Activated naive CD8-positive, alpha-beta T cell treated with anti-CD3 and anti-CD28 coated beads, Interleukin-2, amount 10 ng/mL, durations not matched to agents 7 days and 5 days (primary cell): Measurements from ENCODE around the gene PHLDB2. TPM values are rescaled to one million over a fixed set of nuclear protein-coding genes. Genes with fewer than 3 reads are reported as not detected.

ENCODE experiments used
- ATAC-seq: fragments of 150-1000 bp; cut with Tn5 transposase; one replicate; pipeline ENCODE4 v1.10.0; 2021; ENCODE audit warnings: low read depth, moderate library complexity
- POLR2A ChIA-PET: fragments of 350-600 bp; sonication (Branson Sonifier 250); formaldehyde crosslinking; loops from one replicate; lab custom pipeline; 2021; ENCODE audit warnings: antibody characterized with exemption; lab: Charles Lee
- DNase-seq: peaks from one replicate; pipeline ENCODE4 v3.0.0; 2021
- H3K27ac Mint-ChIP-seq: one replicate; pipeline ENCODE4 v1.8.0; 2022; ENCODE audit warnings: mild to moderate bottlenecking, mixed read lengths
- H3K27me3 Mint-ChIP-seq: one replicate; pipeline ENCODE4 v1.8.0; 2022; ENCODE audit warnings: mild to moderate bottlenecking, moderate library complexity, mixed read lengths
- H3K36me3 Mint-ChIP-seq: one replicate; pipeline ENCODE4 v1.8.0; 2021; ENCODE audit warnings: mild to moderate bottlenecking, mixed read lengths
- H3K4me1 Mint-ChIP-seq: one replicate; pipeline ENCODE4 v1.8.0; 2021; ENCODE audit warnings: mixed read lengths
- H3K4me3 Mint-ChIP-seq: one replicate; pipeline ENCODE4 v1.8.0; 2022; ENCODE audit warnings: mild to moderate bottlenecking, moderate library complexity, mixed read lengths
- H3K9me3 Mint-ChIP-seq: one replicate; pipeline ENCODE4 v1.8.0; 2021; ENCODE audit warnings: mixed read lengths
- total RNA-seq, 2 experiments: library from RNA; stranded (reverse); gene quantifications; one replicate each; pipeline ENCODE4 v1.2.3, GENCODE V29; 2021

The PHLDB2 gene
- total RNA-seq, 2 experiments from 2014 or later: 5.1 TPM

DNA sequence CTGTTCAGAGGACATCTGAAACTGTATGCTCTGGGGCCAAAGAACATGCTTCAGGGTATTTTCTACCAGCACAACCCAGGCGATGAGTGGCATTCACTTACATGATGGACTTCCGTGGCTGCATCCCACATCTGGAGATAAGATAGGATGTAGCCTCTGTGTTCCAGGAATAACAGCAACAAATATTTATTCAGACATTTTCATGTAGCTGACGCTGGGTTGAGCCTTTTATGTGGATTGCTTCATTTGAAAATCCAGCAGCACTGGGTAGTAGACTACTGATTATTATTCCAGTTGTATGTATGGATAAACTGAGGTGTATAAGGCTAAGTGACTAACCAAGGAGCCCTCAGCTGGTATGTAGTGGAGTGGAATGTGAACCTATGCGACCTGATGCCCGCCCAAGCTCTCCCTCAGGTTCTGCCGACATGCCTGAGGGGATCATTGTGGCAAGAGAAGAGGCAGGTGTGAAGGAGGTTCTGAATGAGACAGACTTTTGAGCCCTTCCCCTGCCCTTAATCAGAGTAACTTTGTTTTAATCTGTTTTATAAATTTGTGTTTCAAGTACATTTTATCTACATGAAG is 93.9 kb downstream of the PHLDB2 start:
- no peaks in the 10 kb centered on the region for H3K27me3 Mint-ChIP-seq
- POLR2A ChIA-PET: no interaction called here

DNA sequence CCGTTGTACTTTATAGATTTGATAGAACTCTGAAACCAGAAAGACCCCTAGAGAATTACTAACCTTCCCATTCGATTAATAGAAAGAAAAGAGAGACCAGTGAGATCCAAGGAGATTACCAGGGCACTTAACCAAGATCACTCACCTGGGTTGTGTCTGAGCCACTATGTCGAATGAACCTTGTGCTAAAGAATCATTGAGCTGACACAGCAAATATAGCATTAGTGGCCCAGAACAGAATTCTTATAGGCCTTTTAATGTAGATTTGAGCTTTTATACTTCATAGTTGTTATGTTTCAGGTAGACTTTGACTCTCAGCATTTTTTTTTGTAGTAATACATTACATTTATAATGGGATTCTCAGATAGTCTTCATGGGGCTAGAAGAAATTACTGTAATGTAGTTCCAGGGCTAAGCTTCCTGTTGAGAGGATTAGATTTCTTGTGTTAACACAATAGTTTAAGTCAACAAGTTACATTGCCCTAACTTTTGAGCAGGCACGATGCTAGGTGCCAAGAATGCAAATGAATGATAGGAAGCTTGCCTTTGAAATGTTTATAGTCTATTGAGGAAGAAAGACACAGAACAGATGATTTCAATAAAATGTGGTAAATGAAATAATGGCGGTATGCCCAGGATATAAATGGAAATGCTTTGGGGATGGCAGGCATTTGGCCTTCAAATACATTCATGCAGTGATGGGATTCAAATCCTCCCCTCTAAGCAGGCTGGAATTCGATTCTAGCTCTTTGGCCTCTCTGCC is 95.3 kb downstream of the PHLDB2 start:
- Mint-ChIP-seq H3K36me3 (no peaks in the 10 kb centered on the region), H3K27me3 (no peaks in the 10 kb centered on the region), H3K4me1 (peaks cover 3% of the 10 kb centered on the region), H3K27ac (no peak overlapping the region), H3K9me3 (no peaks in the 10 kb centered on the region), H3K4me3 (no peak overlapping the region)
- POLR2A ChIA-PET: interaction anchor here (0.9 kb wide), 1 partner anchor 8 kb away, joined by 3 read pairs; no protein-coding TSS in a partner anchor
- no peak for ATAC-seq
- no peak for DNase-seq

More for the DNA sequence above, 93.9 kb downstream of the PHLDB2 start:
- no peak for DNase-seq
- no peak overlapping the region for H3K4me3 Mint-ChIP-seq
- H3K27ac Mint-ChIP-seq: no peak overlapping the region
- ATAC-seq: no peak
- H3K9me3 Mint-ChIP-seq: no peaks in the 10 kb centered on the region
- H3K36me3 Mint-ChIP-seq: no peaks in the 10 kb centered on the region
- H3K4me1 Mint-ChIP-seq: peaks cover 3% of the 10 kb centered on the region

DNA sequence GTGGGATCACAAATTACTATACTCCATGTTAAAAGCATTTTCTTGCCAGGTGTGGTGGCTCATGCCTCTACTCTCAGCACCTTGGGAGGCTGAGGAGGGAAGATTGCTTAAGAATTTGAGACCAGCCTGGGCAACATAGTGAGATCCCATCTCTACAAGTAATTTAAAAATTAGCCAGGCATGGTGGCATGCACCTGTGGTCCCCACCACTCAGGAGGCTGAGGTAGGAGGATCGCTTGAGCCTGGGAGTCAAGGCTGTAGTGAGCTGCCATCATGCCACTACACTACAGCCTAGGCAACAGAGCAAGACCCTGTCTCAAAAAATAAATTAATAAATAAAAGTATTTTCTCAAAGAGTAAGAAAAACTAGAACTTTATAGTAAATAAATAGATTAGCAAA is 96.8 kb downstream of the PHLDB2 start:
- Mint-ChIP-seq H3K9me3 (peaks cover 2% of the 10 kb centered on the region), H3K4me3 (no peak overlapping the region), H3K4me1 (peaks cover 3% of the 10 kb centered on the region), H3K27me3 (no peaks in the 10 kb centered on the region), H3K27ac (no peak overlapping the region), H3K36me3 (no peaks in the 10 kb centered on the region)
- no peak for ATAC-seq
- POLR2A ChIA-PET: no interaction called here
- DNase-seq: no peak

DNA sequence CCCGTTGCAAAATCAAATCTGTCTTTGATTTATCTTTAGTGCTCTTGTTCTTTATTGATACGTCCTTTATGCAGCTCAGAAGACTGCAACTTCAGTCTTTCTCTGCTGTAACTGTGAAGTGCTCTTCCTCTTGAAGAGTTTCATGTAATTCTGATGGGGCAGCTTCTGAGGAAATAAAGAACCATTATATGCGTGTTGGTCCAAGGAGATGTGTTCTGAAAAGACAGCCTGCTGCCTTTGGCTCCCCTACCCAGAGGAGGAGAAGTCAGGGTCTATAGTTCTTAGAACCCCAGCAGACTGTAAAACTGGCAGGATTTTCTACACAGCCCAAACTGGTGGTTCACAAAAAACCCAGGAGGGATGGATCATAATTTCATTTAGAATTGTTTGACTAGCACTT is 97.4 kb downstream of the PHLDB2 start:
- DNase-seq (no peak), ATAC-seq (no peak)
- Mint-ChIP-seq H3K27ac (no peak overlapping the region), H3K4me1 (peaks cover 3% of the 10 kb centered on the region), H3K4me3 (no peak overlapping the region), H3K9me3 (peaks cover 2% of the 10 kb centered on the region), H3K36me3 (no peaks in the 10 kb centered on the region), H3K27me3 (no peaks in the 10 kb centered on the region)
- POLR2A ChIA-PET: no interaction called here

DNA sequence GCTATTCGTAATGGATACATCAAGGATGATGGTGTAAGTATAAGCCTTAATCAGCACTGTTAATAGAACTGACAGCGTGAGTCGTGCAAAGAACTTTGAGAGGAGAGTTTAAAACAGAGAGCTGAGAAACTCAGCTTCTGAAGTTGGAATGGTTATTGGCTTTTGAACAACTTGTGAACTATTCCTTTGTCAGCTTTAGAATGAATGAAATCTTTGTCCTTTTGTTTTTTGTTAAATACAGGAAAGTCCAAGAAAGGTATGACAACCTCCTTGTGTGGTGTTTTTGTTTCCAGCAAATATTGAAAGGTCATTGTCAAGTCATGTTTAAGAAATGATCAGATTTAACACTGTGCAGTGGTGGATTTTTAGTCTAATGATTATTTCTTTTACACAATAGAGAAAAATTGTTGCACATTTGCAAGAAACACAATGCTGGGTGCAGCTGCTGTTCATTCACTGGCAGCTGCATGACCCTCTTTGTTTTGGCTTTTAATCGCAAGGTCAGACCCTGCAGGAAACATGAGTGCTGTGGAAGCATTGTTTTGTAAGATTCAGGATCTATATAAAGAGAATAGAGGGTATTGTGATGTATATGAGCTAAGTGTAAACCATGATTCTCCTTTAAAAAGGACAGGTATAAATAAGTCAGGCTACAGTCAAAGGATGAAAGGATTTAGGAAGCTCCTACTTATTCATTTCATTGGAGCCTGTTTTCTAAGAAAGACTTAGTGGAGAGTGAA is 98.1 kb downstream of the PHLDB2 start:
- DNase-seq: no peak
- H3K9me3 Mint-ChIP-seq: peaks cover 2% of the 10 kb centered on the region
- H3K27ac Mint-ChIP-seq: no peak overlapping the region
- POLR2A ChIA-PET: no interaction called here
- H3K27me3 Mint-ChIP-seq: no peaks in the 10 kb centered on the region
- H3K36me3 Mint-ChIP-seq: no peaks in the 10 kb centered on the region
- no peak overlapping the region for H3K4me3 Mint-ChIP-seq
- ATAC-seq: no peak
- H3K4me1 Mint-ChIP-seq: peaks cover 3% of the 10 kb centered on the region

DNA sequence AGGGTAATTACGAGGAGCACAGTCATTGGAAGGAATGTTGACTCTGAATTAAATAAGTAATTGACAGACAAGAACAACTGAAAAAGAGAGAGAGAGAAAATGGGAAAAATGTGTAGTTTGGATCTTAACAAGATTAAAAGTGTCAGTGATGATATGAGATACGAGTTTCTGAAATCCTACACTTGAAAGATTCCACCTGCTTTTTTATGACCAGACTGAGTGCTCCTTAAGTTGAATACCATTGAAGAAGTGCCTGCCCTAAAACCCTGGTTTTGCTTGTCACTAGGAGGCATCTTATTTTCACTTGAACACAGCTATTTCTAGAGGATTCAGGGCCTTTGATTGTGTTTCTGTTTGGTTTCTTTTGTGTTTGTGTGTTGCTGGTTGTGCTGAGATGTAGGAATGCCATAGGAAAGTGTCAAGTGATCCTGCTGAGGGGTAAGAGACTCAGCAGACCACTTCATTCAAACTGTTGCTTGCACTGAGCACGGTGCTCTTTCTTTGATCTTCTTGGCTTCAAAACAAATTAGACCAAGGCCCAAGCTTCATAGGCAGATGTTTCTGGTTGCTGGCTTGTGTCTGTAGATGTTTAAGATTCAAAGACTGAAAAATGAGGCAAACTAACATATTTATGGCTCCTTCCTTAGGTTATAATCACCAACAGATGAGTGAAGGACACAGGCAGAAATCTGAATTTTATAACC is 102.5 kb downstream of the PHLDB2 start:
- H3K36me3 Mint-ChIP-seq: no peaks in the 10 kb centered on the region
- H3K27me3 Mint-ChIP-seq: no peaks in the 10 kb centered on the region
- DNase-seq (no peak), ATAC-seq (no peak)
- no peak overlapping the region for H3K4me3 Mint-ChIP-seq
- H3K9me3 Mint-ChIP-seq: peaks cover 2% of the 10 kb centered on the region
- POLR2A ChIA-PET: no interaction called here
- no peak overlapping the region for H3K27ac Mint-ChIP-seq
- H3K4me1 Mint-ChIP-seq: peaks cover 3% of the 10 kb centered on the region

DNA sequence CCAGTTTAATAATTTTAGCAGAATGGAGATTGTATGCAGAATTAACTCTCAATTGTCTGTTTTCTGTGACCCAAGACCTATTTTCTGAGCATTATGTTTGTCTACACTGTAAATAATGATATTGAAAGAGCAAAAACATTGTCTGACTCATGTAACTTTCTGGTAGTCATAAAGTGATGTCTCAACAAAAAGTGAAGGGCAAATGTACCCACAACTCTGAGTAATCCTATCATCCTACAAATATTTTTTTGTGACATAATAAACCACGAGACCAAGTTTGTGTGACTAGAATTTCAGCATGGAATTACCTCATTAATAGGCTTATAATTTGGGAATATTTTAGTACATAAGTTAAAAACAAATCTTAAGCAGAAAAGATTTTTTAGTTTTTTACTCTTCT is 104.4 kb downstream of the PHLDB2 start:
- ATAC-seq: no peak
- peaks cover 1% of the 10 kb centered on the region for H3K27me3 Mint-ChIP-seq

DNA sequence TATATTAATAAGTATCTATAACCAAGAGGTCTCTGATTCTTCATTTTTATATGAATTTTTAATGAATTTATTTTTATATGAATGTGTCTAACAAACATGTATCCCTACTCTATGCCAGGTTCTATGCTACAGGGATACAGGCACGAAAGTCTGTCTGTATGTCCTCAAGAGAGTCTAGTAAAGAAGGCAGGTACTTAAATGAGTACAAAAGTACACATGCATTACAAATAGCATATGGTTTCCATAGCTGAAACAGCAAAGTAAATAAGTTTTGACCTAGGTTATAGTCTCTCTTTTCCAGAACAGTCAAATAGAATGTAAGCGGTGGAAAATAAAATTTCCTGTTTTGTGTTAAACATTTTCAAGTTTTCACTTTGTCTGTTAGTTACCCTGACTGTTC is 106.4 kb downstream of the PHLDB2 start:
- DNase-seq (no peak), ATAC-seq (no peak)
- peaks cover 6% of the 10 kb centered on the region for H3K4me1 Mint-ChIP-seq
- H3K27ac Mint-ChIP-seq: no peak overlapping the region
- peaks cover 1% of the 10 kb centered on the region for H3K27me3 Mint-ChIP-seq
- H3K9me3 Mint-ChIP-seq: no peaks in the 10 kb centered on the region
- POLR2A ChIA-PET: interaction anchor here (0.6 kb wide), 1 partner anchor 902 kb away, joined by 3 read pairs; no protein-coding TSS in a partner anchor
- no peak overlapping the region for H3K4me3 Mint-ChIP-seq
- H3K36me3 Mint-ChIP-seq: no peaks in the 10 kb centered on the region

More for the DNA sequence above, 104.4 kb downstream of the PHLDB2 start:
- H3K36me3 Mint-ChIP-seq: no peaks in the 10 kb centered on the region
- DNase-seq: no peak
- peaks cover 2% of the 10 kb centered on the region for H3K9me3 Mint-ChIP-seq
- peaks cover 6% of the 10 kb centered on the region for H3K4me1 Mint-ChIP-seq
- H3K27ac Mint-ChIP-seq: no peak overlapping the region
- no peak overlapping the region for H3K4me3 Mint-ChIP-seq
- POLR2A ChIA-PET: no interaction called here

DNA sequence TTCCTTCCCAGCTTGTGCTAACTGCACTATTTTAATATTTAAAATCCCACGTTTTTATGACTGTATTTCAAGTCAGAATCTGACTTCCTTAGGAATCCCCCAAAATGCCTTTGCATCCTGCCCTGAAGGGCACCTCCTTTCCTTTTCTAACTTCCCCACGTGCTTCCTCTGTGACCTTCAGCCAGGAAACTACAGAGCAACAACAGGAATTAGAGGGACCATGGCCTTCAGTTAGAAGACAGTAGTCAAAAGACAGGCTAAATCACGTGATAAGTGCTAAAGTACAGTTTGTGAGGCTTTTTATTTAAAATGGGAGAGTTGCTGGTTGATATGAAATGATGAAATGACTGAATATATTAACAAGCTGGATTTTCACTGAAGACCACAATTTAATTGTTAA is 108.0 kb downstream of the PHLDB2 start:
- no peak overlapping the region for H3K27ac Mint-ChIP-seq
- H3K27me3 Mint-ChIP-seq: peaks cover 1% of the 10 kb centered on the region
- ATAC-seq (no peak), DNase-seq (no peak)
- H3K9me3 Mint-ChIP-seq: no peaks in the 10 kb centered on the region
- H3K36me3 Mint-ChIP-seq: no peaks in the 10 kb centered on the region
- H3K4me3 Mint-ChIP-seq: no peak overlapping the region
- POLR2A ChIA-PET: interaction anchor here (0.7 to 1.3 kb wide), 2 partner anchors 11 to 250 kb away, joined by 4 to 9 read pairs; partner anchors contain the start of gene ABHD10
- H3K4me1 Mint-ChIP-seq: peaks cover 6% of the 10 kb centered on the region

DNA sequence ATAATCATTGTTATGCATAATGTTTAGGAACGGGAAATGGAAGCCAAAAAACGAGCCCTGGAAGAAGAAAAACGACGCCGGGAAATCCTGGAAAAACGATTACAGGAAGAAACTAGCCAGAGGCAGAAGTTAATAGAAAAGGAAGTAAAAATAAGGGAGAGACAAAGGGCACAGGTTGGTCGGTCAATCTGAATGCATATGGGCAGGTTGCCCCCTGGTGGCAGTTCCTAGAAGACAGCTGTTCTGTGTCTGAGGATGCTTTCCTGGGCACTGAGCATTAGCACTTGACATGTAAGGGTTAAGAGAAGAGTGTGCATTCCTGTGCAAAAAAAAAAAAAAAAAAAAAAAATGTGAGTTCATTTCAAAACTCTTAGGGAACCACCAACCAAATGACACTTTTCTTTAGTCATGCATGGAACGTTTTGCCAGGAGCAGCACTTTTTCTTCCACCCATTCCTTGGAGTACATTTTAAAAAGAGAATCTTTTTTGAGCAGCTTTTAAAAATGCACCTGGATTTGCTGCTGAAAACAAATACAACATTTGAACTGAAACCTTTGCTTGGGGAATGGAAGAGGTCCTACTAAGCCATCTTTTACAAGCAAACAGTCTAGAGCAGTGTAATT is 108.7 kb downstream of the PHLDB2 start:
- no peaks in the 10 kb centered on the region for H3K36me3 Mint-ChIP-seq
- DNase-seq (peak; percentile 71), ATAC-seq (peak; percentile 94)
- no peaks in the 10 kb centered on the region for H3K9me3 Mint-ChIP-seq
- H3K27me3 Mint-ChIP-seq: peaks cover 4% of the 10 kb centered on the region
- peaks cover 6% of the 10 kb centered on the region for H3K4me1 Mint-ChIP-seq
- H3K4me3 Mint-ChIP-seq: peak overlapping the region; percentile 6
- no peak overlapping the region for H3K27ac Mint-ChIP-seq
- POLR2A ChIA-PET: interaction anchor here (1.3 kb wide), 1 partner anchor 10 kb away, joined by 9 read pairs; the partner anchor contains the start of gene ABHD10

DNA sequence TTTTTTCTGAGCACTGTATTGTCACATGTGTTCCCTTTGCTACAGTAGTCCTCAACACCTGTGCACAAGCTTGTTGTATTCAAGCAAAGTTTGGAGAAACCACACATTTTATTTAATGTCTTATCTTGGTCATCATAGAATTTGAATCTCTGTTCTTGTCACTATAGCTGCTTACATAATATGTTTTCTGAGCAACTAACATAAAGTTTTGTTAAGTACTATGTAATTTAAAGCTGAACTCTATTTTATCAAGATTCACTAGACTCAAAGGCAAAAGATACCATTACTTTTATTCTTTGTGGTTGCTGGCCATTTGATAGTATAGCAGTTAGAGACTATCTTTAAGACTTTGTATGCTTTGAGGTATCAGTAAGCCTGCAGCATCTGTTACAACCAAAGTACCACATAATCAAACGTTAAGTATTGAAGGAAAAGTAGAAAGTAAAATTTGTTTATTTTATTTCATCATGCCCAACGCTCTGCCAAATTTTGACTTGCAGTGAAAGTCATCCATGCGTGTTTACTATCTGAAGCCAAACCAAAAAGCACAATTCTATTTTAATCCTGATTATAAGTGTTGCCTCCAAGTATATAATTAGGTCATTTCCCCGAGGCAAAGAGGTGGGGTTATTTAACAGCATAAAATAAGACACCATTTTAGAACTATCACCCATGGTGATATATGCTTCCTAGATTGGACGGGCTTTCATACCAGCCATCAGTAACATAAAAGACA is 109.4 kb downstream of the PHLDB2 start:
- Mint-ChIP-seq H3K9me3 (no peaks in the 10 kb centered on the region), H3K27me3 (peaks cover 6% of the 10 kb centered on the region), H3K4me3 (no peak overlapping the region), H3K27ac (no peak overlapping the region), H3K36me3 (no peaks in the 10 kb centered on the region), H3K4me1 (peaks cover 6% of the 10 kb centered on the region)
- DNase-seq (no peak), ATAC-seq (no peak)
- POLR2A ChIA-PET: interaction anchor here (1.3 kb wide), 1 partner anchor 10 kb away, joined by 9 read pairs; the partner anchor contains the start of gene ABHD10

DNA sequence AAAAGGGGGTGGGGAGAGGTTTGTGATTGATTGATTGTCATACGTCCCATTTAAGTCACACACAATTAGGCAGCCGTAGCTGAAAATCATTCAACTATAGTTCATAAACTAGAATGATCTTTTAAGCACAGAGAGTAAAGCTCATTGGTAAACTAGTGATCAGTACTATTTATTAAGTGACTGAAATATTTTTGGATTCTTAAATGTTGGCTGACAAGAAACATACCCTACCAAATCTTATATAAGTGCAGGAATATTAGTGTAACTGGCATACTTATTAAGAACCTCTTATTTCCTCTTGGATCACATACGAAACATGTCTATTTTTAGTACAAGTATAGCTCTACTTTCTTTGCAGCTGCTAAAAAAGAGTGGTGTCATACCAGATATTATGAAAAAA is 111.3 kb downstream of the PHLDB2 start:
- no peak for DNase-seq
- H3K4me3 Mint-ChIP-seq: no peak overlapping the region
- peaks cover 11% of the 10 kb centered on the region for H3K27me3 Mint-ChIP-seq
- POLR2A ChIA-PET: no interaction called here
- no peaks in the 10 kb centered on the region for H3K9me3 Mint-ChIP-seq
- H3K36me3 Mint-ChIP-seq: no peaks in the 10 kb centered on the region
- no peak for ATAC-seq
- H3K4me1 Mint-ChIP-seq: peaks cover 6% of the 10 kb centered on the region
- no peak overlapping the region for H3K27ac Mint-ChIP-seq
